HG03342 (cell line): Measurements from ENCODE around the gene ANKH.
A peak's percentile ranks its signal among the peaks of the same experiment; 100 is the strongest.
"Not testable (repeated sequence)": the region's sequence is repeated elsewhere in the genome, so short reads cannot be mapped to it uniquely, and the experiment has no call there.

ENCODE experiments used
- ATAC-seq: cut with Tn5 transposase; IDR thresholded peaks from one replicate; pipeline ENCODE4 v1.9.1; 2021; ENCODE audit warnings: mild to moderate bottlenecking, moderate library complexity; ENCODE audit not compliant: unreplicated experiment

Gene ANKH

DNA sequence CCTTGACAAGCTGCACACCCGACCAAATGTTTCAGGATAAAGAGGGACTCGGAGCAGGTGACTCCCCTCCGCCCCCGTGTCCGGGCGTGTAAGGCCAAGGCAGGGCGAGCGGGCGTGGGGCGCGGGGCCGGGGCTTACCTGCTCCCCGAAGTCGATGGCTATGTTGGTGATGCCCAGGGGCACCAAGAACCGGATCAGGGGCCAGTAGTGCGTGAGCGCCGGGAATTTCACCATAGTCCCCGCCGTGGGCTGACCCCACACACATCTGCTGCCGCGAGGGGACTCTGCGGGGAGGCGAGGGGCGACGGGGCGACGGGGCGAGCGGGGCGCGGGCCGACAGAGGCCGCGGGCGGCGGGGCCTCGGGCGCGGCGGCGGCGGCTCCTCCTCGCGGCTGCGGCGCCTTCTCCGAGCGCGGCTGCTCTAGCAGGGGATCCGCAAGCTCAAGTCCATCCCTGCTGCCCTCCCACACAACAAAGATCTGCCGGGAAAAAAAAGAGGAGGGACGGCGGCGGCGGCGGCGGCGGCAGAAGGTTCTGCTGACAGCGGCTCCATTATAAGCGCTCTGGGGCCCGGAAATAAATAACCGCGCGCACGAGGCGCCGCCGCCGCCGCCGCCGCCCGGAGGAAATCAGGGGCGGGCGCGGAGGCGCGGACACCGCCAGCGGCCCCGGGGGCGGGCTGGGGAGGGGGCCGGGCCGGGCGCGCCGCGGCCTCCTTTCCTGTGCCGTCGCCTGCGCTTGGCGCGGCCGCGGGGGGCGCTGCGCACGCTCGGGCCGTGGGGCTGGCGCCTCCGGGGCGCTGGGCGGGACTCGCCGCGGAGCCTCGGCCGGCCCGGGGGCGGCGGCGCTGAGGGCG lies at the start of gene ANKH:
TSS of gene ANKH (minus strand) at position 565 of the 856 bp plus-strand sequence. CDS start at position 234, 331 bp downstream.
- peak; percentile 91 for ATAC-seq

DNA sequence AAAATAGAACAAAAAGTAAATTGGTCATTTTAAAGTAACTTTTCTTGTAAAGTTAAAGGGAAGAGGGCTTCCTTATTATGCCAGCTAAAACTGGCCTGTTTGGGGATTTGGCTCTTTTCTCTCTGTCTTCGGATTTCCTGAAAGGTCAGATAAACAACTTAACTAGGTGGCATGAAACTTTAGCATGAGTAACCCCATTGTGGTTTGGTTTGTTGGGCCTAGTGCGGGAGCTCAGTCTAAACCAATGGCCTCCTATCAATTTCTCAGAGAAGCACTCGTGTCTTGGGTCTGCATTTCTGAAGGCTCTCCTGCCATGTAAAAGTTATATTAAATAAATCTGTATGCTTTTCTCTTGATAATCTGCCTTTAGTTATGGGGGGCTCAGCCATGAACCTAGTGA lies 48.5 kb upstream of the ANKH start:
- ATAC-seq = no peak

- not testable (repeated sequence) for ATAC-seq
Measured at GRCh38 chr5:14919106-14919505, 47.5 kb upstream of the ANKH start.

GRCh38 chr5:14917719-14918118 lies 46.1 kb upstream of the ANKH start:
- no peak for ATAC-seq

GRCh38 chr5:14915291-14915952 lies 43.8 kb upstream of the ANKH start:
- no peak for ATAC-seq

DNA sequence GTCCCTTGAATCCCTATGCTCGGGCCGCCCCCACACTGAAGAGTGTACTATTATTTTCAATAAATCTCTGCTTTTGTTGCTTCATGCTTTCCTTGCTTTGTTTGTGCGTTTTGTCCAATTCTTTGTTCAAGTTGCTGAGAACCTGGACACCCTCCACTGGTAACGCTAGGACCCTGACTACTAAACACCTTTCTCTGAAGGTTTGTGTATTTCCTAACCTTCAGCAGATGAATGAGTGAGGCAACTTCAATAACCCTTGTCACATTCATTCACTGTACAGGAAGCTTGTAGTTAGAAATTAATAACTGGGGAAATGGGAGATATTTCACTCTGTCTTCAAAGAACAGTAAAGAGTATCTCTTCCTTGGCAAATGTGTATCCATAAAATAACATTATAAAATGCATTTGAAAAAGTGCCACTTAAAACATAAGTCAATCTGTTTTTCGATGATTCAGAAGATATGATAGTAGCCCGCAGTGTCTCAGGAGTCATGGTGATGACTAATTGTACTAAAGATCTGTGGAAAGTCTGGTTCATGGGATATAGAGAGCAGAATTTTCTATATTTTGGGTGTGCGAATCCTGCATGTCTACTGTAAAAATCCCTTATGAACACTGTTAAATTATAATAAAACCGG lies 43.2 kb upstream of the ANKH start:
- ATAC-seq = no peak

DNA sequence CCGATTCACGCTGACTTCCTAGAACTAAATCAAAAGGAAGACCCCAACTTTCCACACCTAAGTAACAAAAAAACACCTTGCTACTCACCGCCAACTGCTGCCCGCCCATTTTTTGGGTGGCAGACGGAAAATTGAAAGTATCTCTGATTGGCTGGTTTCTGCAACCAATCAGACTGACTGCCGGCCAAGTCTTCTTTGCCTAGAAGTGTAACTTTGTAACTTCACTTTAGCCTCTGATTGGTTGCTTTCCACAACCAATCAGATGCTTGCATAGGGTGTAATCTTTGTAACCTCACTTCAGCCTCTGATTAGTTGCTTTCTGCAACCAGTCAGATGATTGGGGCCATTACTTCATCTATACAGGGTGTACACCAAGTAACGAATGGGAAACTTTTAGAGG lies 42.6 kb upstream of the ANKH start:
- ATAC-seq = no peak

- ATAC-seq = no peak
Measured at GRCh38 chr5:14913096-14913495, 41.5 kb upstream of the ANKH start.

DNA sequence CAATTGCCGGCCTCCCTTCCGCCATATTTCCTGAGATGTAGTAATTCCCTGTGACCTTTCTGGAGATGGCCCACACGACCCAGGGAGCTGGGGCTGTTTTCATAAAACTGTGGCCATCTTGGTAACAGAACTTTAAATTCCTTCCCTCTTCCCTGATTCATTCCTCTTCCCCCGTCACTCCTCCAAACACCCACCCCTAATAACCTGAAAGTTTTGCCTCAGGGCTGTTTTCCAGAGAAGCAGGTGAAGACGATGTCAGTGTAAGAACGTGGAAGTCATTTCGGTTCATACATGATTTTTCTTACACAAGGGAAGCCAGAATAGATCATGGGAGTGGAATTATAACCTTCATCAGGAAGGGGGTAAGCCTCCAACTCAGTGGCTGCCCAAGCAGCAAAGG lies 40.6 kb upstream of the ANKH start:
- no peak for ATAC-seq

DNA sequence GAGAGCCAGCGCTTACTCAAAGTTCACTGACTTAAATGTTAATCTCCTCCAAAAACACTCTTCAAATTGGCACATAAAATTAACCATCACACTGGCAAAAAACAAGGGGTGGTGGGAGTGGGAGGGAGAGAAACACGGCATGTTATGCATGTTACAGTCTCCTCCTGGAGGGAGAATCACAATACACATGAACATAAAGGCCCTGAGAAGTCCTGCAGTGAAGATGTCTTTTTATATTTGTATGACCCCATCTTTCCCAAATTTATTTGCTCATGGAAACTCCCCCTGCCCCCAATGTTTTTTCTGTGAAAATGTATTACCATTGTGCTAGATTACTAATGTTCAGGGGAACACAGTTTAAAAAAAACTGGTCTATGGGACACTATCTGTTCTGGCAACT lies 37.8 kb upstream of the ANKH start:
- ATAC-seq = no peak

DNA sequence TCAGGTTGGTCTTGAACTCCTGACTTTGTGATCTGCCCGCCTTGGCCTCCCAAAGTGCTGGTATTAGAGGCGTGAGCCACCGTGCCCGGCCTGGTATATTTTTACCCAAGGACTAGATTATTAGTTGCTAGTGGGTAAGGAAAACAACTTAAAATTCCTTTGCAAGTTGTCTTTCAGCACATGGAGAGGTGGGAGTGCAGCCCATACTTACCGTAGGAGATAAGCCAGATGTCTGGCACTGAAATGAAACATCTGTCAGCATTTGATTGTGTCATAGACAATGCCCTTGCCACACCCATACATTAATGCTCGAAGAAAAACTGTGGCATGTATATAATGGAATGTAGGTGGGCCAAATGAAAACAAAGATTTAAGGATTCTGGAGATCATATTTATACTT lies 36.6 kb upstream of the ANKH start:
- ATAC-seq = no peak

- no peak for ATAC-seq
Measured at GRCh38 chr5:14906628-14907027, 35.0 kb upstream of the ANKH start.

GRCh38 chr5:14902826-14903560 lies 31.4 kb upstream of the ANKH start:
- no peak for ATAC-seq

DNA sequence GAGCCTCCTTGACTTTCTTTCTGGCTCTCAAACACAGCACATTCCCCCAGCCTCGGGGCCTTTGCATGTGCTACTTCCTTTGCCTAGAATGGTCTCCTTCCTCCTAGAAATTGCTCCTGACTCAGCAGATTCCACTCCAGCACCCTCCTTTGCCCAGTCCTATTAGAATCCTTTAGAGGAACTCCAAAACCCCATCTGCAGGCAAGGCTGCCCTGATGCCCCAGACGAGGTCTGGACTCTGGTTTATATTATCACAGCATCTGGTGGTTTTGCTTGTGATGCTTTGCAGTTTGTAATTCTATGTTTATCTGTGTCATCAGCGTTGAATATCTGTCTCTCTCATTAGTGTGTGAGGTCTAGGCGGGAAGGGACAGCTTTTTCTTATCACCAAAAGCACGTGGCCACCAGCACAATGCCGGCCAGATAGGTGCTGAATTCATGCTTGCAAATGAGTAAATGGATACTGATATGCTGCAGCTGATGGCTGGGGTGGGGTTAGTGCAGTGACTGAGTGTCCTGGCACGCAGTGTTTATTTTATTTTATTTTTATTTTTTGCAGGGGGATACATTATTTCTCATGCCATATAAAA lies 30.0 kb upstream of the ANKH start:
- ATAC-seq = no peak

DNA sequence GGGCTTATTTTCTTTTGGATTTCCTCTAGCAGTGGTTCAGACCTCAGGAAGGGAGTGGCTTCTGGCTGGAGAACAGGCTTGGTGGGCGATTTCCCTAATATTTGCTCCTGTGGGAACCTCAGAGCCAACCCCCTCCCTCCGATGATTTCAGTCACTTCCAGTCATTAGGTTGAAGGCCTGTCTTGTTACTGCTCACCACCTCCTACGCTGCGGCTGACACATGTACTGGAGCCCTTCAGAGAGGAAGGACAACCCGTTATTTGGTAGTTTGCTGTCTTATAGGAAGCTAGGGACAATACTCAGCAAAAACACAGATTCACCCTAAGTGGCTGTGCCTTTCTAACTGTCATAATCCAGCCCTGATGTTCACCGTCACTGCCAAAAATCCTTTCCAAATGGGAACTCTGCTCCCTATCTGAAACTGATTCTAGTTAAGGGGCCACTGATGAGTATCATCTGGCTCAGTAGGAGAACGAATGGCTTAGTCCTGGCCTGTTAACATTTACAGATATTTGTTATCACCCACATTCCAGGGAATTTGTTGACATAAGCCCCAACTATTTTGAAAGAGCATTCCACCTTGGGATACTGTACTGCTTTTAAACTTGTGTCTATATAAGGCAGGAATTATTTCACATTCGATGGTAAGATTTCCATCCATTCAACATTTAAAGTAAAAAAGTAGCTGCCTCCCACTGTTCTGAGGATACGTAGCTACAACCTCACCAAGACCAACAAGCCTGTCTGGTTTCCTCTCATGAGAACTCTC lies 29.3 kb upstream of the ANKH start:
- no peak for ATAC-seq

DNA sequence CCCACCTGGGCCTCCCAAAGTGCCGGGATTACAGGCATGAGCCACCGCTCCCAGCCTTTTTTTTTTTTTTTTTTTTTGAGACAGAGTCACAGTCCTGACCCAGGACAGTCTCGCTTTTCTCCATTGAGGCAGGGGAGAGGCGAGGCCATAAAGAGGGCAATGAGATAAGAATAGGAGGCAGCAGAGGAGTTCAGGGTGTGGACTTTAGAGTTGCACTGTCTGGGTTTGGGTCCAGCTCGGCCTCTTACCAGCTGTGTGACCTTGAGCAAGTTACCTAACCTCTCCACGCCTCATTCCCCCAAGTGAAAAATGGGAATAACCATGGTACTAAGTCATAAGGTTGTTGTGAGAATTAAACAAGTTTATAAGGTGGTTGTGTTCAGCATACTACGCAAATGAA lies 24.6 kb upstream of the ANKH start:
- ATAC-seq = no peak

GRCh38 chr5:14895301-14895700 lies 23.7 kb upstream of the ANKH start:
- ATAC-seq = no peak

DNA sequence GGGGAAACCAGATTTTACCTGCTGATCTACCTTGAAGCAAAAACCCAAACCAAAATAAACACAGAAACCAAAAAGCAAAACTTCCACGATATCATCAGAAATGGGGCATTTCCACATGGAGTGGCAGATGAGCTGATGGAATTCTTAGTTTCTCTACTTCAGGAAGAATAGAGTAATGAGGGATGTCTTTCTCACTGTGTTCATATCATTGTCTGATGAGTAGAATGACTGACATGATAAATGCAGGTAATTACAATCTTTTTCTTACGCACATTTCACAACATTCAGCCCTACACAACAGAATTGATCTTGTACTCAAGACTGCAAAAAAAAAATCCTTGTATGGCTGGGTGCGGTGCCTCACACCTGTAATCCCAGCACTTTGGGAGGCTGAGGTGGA lies 23.2 kb upstream of the ANKH start:
- no peak for ATAC-seq

GRCh38 chr5:14893381-14893780 lies 21.8 kb upstream of the ANKH start:
- ATAC-seq = no peak

- no peak for ATAC-seq
Measured at GRCh38 chr5:14890846-14891245, 19.3 kb upstream of the ANKH start.
